Astrocyte of the spinal cord (primary cell): ENCODE measurements around the gene MGAT5.

Source experiments
- DNase-seq: peaks from one replicate; pipeline ENCODE4 v3.0.0; 2011; ENCODE audit warnings: low read depth, low spot score
- H3K4me3 ChIP-seq: 2 replicates; pipeline ENCODE4 v1.5.1; 2011; ENCODE audit warnings: low read depth, mild to moderate bottlenecking, low read length, moderate library complexity
- CTCF ChIP-seq: IDR thresholded peaks from 2 replicates; pipeline ENCODE4 v1.5.1; 2012; ENCODE audit warnings: low read depth, mild to moderate bottlenecking, low read length, inconsistent platforms
- in situ Hi-C: cut with HindIII; loops from 2 replicates; pipeline ENCODE4 v1.10.0; 2017; ENCODE audit warnings: low sequenced_read_pairs

The MGAT5 gene

GRCh38 chr2:134247679-134248078, 6.2 kb upstream of the MGAT5 start:
- no peak for TF ChIP-seq CTCF
- DNase-seq, result no peak
- in situ Hi-C loops, result no loop called here
- H3K4me3 ChIP-seq, result no peak overlapping the region

- DNase-seq, result no peak
- H3K4me3 ChIP-seq, result no peak overlapping the region
- no peak for TF ChIP-seq CTCF
- in situ Hi-C loops, result no loop called here
Observed at GRCh38 chr2:134248913-134249312, 5.0 kb upstream of the MGAT5 start.

GRCh38 chr2:134249755-134250154, 4.1 kb upstream of the MGAT5 start:
- in situ Hi-C loops, result no loop called here
- no peak overlapping the region for H3K4me3 ChIP-seq
- no peak for TF ChIP-seq CTCF
- DNase-seq, result no peak

GRCh38 chr2:134250840-134251461, 2.9 kb upstream of the MGAT5 start:
- in situ Hi-C loops, result no loop called here
- no peak for DNase-seq

GRCh38 chr2:134252092-134252750, 1.7 kb upstream of the MGAT5 start:
- H3K4me3 ChIP-seq, result no peak overlapping the region
- DNase-seq, result no peak
- no peak for TF ChIP-seq CTCF
- in situ Hi-C loops, result no loop called here

More at GRCh38 chr2:134250840-134251461, 2.9 kb upstream of the MGAT5 start:
- no peak overlapping the region for H3K4me3 ChIP-seq
- no peak for TF ChIP-seq CTCF

- in situ Hi-C loops, result no loop called here
- TF ChIP-seq CTCF, result no peak
- H3K4me3 ChIP-seq, result no peak overlapping the region
- no peak for DNase-seq
Observed at GRCh38 chr2:134253117-134253704, 661 bp upstream of the MGAT5 start.
